Left ventricle myocardium superior (tissue), 1 donor: ENCODE results near the gene HES5. TPM values are rescaled to one million over a fixed set of nuclear protein-coding genes. Genes with fewer than 3 reads are reported as not detected.
"Not testable (repeated sequence)": the region's sequence is repeated elsewhere in the genome, so short reads cannot be mapped to it uniquely, and the experiment has no call there.

Source experiments
- ATAC-seq: fragments of 200-7000 bp; cut with Tn5 transposase; one replicate; pipeline ENCODE4 v1.9.1; 2020; ENCODE audit warnings: mild to moderate bottlenecking, moderate library complexity
- DNase-seq: peaks from one replicate; pipeline ENCODE4 v3.0.0-alpha.2; 2020
- intact Hi-C: fragments of 100-400 bp; cut with micrococcal nuclease; formaldehyde crosslinking; loops from one replicate; pipeline ENCODE4 v1.11.0; 2022
- long read RNA-seq: library from polyadenylated mRNA; unstranded; transcript quantifications from one replicate; pipeline ENCODE4 v2.0.0, GENCODE V29; 2021
- total RNA-seq: library from RNA; stranded (reverse); fragmentation: NEBNext Ultra II Directional; extraction: Animal tissue kit (Norgen Biotek cat#: 25700); gene quantifications from one replicate; pipeline ENCODE4 v1.2.1, GENCODE V29; 2021
- donor health status: DM: no; HTN: yes; CAD: no; lungs with severe emphysema.

HES5 gene
- total RNA-seq, result 1.7 TPM
- long read RNA-seq, partial matches to known transcripts, result 1 of 2 reads
- long read RNA-seq, other reads (novel, unspliced or antisense), result 0 of 2 reads

- DNase-seq (peak; percentile 60), ATAC-seq (peak; percentile 1)
- intact Hi-C loops, result no loop called here
These were observed at the start of gene HES5 for GRCh38 chr1:2529784-2530512. TSS of gene HES5 (minus strand) at chr1:2530263. CDS start at chr1:2530164, 99 bp downstream.

GRCh38 chr1:2578758-2579118 is 48.7 kb upstream of the HES5 start:
- ATAC-seq (no peak), DNase-seq (no peak)
- intact Hi-C loops, result no loop called here

- DNase-seq, intact Hi-C loops: not testable (repeated sequence)
- peak; percentile 3 for ATAC-seq
These were observed 47.6 kb upstream of the HES5 start for GRCh38 chr1:2577565-2578075.

- ATAC-seq (no peak), DNase-seq (peak; percentile 29)
- intact Hi-C loops, result no loop called here
These were observed 46.0 kb upstream of the HES5 start for GRCh38 chr1:2575801-2576663.

GRCh38 chr1:2574350-2574749 is 44.3 kb upstream of the HES5 start:
- DNase-seq, result no peak
- ATAC-seq, result no peak
- intact Hi-C loops, result no loop called here

- intact Hi-C loops, result no loop called here
- DNase-seq (no peak), ATAC-seq (no peak)
These were observed 43.3 kb upstream of the HES5 start for GRCh38 chr1:2573250-2573920.

GRCh38 chr1:2571348-2571747 is 41.3 kb upstream of the HES5 start:
- intact Hi-C loops, result no loop called here
- DNase-seq, result no peak
- no peak for ATAC-seq

GRCh38 chr1:2570332-2570731 is 40.3 kb upstream of the HES5 start:
- intact Hi-C loops, result no loop called here
- no peak for DNase-seq
- no peak for ATAC-seq

- intact Hi-C loops, DNase-seq, ATAC-seq: not testable (repeated sequence)
These were observed 39.6 kb upstream of the HES5 start for GRCh38 chr1:2569703-2570102.

- DNase-seq, result no peak
- ATAC-seq, result no peak
- intact Hi-C loops, result no loop called here
These were observed 39.0 kb upstream of the HES5 start for GRCh38 chr1:2569060-2569459.

- DNase-seq, ATAC-seq, intact Hi-C loops: not testable (repeated sequence)
These were observed 38.2 kb upstream of the HES5 start for GRCh38 chr1:2568187-2568816.

GRCh38 chr1:2567083-2567679 is 37.1 kb upstream of the HES5 start:
- intact Hi-C loops, result no loop called here
- ATAC-seq (no peak), DNase-seq (no peak)

- intact Hi-C loops, result no loop called here
- ATAC-seq, result no peak
- no peak for DNase-seq
These were observed 36.3 kb upstream of the HES5 start for GRCh38 chr1:2566101-2567045.

- DNase-seq (no peak), ATAC-seq (no peak)
- intact Hi-C loops, result no loop called here
These were observed 34.8 kb upstream of the HES5 start for GRCh38 chr1:2564815-2565374.

- DNase-seq (no peak), ATAC-seq (no peak)
- intact Hi-C loops, result no loop called here
These were observed 34.1 kb upstream of the HES5 start for GRCh38 chr1:2564006-2564814.

GRCh38 chr1:2563205-2563604 is 33.1 kb upstream of the HES5 start:
- intact Hi-C loops, result no loop called here
- no peak for DNase-seq
- no peak for ATAC-seq
